ENCODE measurements around the gene POLR2B.
"Not testable (repeated sequence)": the region's sequence is repeated elsewhere in the genome, so short reads cannot be mapped to it uniquely, and the experiment has no call there.

The POLR2B gene

DNA sequence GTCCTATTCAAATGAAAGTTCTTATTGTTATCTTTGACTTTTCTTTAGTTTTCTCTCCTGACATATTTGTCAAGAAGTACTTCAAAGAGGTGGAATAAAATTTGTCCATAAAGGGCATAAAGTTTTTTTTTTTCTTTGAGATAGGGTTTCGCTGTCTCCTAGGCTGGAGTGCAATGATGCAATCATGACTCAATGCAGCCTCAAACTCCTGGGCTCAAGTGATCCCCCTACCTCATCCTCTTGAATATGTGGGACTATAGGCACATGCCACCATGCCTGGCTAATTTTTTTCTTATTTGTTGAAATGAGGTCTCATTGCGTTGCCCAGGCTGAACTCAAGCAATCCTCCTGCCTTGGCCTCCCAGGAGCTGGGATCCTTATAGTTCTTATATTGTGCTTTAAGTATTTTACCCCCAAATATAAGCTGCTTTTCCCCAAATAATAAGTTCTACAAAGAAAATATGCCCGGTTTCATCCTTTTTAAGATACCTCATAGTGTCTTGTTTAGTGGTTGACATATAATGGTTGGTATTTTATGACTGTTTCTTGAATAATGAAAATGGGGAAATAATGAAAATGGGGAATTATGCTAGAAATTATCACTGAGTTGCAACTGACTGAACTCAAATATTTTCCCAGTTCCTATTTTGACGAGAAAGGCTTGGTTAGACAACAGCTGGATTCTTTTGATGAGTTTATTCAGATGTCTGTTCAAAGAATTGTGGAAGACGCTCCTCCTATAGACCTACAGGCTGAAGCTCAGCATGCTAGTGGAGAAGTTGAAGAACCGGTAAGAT lies 11.6 kb downstream of the POLR2B start:
- no peak for DNase-seq

DNA sequence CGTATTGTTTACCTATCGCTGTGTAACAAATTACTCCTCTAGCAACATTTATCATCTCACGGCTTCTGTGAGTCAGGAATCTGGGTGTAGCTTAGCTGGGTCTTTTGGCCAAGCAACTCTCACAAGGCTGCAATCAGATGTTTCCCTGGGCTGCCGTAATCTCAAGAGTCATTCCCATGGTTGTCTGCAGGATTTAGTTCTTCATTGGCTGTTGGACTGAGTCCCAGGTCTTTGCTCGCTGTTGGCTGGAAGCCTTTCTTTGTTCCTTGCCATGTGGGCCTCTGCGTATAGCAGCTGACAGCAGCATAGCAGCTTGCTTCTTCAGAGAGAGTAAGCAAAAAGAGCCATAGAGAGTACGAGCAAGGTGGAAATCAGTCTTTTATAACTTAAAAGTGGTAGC lies 16.8 kb downstream of the POLR2B start:
- peak; percentile 83 for DNase-seq

DNA sequence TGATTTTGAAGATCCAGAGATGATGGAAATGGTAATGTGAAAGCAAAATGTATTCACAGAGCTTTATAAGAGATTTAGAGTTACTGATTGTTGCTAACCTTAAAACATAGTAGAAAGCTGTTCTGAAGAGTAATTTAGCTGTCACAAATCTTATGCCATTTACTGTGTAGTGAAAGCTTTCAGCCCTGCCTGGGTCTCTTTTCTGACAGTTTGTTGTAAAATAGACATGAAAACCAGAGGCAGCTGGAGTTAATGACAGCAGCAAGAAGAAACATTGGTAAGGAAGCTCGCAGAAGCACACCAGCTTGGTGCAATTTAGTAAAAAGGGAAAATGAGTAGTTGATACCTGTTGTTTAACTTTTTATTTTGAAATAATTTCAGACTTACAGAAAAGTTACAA lies 21.1 kb downstream of the POLR2B start:
- no peak for DNase-seq

DNA sequence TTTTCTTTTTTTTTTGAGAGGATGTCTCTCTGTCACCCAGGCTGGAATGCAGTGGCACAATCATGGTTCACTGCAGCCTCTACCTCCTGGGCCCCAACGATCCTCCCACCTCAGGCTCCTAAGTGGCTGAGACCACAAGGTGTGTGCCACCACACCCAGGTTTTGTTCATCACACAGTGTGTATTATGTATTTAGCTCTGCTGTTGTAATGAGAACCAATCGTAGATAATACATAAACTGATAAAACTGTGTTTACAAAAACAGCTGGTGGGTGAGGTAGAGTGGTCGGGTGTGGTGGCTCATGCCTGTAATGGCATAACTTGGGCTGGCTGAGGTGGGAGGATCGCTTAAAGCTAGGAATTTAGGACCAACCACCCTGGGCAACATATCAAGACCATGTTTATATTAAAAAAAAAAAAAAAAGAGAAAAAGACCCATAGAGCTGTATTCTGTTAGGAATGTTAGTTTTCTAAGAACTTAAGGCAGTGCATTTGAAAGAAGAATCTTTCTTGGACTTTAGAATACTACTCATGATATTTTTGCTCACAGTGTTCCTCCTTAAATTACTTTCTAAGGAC lies 34.9 kb downstream of the POLR2B start:
- no peak for DNase-seq

DNA sequence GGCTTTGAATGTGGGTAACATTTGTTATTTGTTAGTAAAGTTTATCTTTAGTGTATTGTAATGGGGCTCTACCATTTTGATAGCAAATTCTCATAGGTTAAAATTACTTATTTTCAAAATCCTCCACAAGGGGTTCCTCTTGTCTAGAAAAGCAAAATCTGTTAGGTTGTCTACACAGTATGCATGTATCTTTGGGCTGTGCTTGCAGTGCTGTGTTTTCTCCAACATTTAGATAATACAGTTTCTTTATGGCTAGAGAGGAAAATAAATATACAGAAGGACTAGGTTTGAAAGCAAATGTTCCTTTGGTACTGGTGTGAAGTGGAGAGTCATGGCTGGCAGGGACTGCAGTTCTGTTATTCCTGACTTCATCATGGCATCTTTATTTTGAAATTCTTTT lies 40.3 kb downstream of the POLR2B start:
- no peak for DNase-seq

DNA sequence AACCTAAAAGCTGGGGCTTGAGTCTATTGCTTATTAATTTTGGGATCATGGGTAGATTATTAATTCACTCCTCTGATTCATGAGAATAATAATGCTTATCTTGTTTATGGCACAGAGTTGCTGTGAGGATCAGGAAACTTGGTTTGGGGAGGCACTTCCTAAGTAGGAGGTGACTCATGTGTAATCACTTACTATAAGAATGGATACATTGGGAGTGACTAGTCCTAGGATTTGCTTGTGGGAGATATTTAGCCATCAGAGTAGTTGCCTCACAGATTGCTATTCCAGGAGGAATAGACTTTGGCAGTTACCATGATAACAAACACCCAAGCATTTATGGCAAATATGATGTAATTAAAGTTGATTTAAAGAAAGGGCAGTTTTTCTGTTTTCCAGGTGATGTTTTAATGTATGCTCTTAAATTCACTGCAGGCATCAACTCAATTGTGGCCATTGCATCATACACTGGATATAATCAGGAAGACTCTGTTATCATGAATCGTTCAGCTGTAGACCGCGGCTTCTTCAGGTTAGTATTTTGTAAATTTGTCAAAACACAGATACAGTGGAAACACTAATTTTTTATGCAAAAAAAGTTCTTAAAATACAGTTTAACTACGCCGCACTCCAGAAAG lies 41.9 kb downstream of the POLR2B start:
- DNase-seq = no peak

DNA sequence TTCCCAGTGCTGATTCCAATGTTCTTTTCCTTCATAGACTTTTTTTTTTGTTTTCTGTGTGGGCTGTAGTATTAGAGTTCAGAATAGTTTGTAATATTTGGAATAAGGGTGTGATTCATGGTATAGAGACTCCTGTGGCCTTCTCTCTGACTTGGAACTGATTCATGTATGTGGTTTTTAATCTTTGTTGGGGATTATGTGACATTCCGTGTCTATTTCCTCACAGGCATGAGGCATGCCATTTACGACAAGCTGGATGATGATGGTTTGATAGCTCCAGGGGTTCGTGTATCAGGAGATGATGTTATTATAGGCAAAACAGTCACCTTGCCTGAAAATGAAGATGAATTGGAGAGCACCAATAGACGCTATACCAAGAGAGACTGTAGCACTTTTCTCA lies 44.4 kb downstream of the POLR2B start:
- DNase-seq = no peak

DNA sequence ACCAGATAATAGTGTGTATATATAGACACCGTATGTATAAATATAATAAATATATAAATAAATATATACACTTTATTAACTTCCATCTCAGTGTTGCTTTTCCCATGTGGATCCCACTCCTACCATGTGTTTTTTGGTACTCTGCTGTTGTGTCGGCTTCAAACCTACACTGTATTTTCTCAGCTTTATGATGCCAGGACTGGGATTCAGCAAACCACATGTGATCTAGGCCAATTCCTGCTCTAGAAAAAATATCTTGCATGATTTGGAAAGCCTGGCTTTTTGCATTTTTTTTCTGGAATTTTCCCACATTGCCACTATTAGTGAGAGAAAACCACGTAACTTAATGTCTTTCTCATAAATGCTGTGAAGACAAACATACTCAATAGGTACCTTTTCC lies 55.8 kb downstream of the POLR2B start:
- DNase-seq = no peak

DNA sequence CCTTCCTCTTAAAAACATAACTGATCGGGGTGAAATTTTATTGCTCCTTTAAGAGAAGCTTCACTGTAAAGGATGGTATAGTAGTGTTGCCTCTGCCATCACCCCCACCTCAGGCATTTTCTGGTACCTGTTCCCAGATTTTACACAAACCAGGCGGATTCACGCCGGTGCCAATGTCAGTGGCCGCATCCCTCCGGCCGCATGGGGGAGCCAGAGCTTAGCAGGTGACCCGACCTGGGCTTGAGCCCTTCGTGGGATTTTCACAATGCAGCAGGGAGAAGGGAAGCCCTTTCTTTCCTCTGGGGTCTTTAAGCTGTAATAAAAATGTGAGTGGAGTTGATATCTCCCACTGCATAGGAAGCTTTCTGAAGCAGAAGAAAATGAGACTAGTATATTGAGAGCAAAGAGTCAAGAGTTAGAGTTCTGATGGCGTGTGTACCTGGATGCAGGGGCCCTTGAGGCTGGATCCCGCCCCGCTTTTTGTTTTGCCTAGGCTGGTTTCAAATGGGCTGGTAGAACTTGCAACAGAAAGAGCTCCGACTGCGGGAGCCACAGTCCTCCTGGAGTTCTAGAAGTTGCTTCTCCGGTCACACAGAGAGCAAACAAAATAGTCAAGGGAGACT lies 59.4 kb downstream of the POLR2B start:
- peak; percentile 51 for DNase-seq

DNA sequence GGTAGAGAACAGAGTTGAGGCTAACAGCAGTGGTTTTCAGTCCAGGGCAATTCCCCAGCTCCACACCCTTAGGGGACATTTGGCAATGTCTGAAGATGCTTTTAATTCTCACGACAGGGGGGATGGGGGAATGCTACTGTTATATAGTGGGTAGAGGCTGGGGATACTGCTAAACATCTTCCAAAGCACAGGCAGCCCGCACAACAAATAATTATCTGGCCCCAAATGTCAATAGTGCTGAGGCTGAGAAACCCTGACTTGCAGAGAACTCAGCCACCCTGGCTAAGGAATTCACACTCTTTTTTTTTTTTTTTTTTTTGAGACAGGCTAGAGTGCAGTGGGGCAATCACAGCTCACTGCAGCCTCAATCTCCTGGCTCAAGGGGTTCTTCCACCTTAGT lies 60.6 kb downstream of the POLR2B start:
- DNase-seq = no peak

DNA sequence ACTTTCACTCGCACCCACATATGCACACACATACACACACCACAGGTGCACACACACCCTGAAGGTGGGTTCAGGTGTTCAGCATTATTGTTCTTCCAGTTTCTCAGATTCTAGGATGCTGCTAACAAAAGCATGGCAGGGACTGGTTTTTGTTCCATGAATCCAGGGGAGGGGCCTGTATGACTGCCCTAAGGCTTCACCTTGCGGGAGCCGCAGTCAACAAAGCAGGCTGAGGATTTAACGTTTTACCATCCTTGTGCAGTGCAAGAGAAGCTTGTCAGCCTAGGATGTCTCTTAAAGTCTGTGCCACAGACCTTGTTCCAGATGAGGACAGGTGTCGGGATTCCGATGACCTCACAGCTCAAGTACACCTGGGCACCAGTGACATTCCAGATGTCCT lies 61.8 kb downstream of the POLR2B start:
- DNase-seq = no peak

DNA sequence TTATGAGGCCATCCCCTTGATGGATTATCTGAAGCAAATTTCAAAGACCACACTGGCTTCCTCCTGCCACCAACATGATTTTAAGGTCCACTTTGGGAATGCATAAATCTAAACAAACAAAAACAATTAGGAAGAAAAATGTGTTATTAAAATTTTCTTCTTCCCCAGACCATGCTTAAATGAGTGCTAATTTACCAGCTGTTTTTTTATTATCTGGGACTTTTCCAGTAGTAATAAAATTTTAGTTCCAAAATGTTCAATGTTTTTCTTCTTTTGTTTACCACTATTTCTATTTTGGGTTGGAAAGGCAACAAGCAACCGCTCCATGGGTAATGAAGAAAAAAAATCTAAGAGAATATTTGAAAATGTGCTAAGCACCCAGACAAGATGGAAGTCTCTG lies 62.3 kb downstream of the POLR2B start:
- DNase-seq = no peak

DNA sequence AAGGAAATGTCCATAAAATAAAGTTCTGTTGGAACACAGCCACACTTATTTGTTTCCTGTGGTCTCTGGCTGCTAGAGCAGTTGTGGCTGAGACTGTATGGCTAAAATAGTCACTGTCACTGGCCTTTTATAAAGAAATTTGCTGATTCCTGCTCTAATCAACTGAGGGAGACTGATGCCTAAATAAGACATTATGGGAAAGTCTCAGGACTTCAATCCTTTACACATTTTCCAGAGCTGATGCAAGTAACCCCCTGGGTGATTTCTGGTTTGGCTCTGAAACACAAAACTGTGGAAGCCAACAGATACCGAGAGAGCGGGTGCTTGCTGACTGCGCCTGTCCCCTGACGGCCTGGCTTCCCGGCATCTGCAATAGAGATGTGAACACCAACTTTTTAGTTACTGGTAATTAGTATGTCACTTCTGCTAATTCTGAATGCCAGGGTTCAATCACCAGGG lies 64.0 kb downstream of the POLR2B start:
- peak; percentile 68 for DNase-seq

DNA sequence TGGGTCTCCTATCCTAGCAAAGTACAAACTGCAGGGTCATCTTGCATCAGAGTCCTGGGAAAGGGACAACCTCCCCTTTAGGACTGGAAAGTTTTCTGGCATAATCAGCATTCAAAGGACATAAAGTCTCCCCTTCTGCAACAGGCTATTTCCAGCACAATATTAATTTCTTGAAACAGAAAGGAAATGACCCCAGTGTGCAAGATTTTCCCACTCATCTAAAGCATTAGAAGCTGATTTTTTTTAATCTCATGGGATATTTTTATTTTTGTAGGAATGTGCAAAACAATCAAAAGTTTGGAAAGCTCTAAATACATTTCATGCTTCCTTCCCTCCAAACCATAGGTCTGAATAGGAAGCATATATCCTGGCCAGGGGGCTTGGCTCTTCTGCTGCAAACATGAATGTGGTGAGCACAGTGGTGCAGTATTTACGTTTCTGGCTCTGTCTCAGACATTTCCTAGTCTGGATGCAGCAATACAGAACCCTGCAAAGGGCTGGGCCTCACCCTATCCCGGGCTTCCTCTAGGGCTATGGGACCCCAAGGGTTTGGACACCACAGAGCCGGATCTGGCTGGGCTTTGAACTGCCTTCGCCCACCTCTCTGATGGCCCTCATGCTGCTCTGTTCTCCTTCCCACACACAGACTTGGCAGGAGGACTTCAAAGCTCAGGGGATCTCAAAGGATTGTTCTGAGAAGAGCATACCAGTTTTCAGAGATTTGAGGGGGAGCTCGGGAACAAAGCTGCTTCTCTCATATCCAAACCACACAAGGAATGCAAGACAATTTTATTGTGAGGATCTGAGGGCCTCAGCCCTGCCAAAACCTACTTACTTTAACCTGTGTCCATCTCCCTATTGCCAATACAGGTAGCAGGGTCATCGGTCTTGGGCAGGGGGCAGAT lies 64.9 kb downstream of the POLR2B start:
- peak; percentile 91 for DNase-seq

DNA sequence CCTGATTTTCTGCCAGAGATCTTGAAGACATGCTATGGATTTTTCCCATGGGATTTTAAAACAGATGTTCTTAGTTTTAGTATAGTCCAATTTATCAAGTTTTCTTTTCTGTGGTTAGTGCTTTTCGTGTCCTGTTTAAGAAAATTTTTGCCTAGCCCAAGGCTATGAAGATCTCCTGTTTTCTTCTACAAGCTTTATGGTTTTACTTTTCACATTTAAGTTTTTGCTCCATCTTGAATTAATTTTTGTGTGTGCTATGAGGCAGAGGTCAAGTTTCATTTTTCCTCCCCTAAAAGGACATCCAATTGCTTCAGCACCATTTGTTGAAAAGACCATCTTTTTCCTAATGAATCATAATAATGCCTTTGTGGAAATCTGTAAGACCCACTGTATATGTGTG lies 65.6 kb downstream of the POLR2B start:
- no peak for DNase-seq

DNA sequence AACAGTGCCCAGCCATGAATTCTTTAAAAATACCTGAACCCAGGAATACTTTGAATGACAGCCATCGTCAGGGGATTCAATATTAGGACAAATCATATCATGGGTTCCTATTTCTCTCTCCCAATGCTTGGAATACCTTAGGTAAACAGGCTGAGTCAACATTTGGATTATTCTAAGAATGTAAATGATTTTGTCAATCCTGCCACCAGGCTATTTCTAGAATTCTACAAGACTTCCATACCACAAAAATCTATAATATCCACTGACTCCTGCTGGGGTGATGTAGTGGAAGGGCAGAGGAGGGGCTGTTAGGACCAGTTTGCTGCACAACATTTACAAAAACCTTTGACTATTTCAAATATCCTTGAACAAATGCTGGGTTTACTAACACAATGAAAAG lies 66.3 kb downstream of the POLR2B start:
- no peak for DNase-seq

DNA sequence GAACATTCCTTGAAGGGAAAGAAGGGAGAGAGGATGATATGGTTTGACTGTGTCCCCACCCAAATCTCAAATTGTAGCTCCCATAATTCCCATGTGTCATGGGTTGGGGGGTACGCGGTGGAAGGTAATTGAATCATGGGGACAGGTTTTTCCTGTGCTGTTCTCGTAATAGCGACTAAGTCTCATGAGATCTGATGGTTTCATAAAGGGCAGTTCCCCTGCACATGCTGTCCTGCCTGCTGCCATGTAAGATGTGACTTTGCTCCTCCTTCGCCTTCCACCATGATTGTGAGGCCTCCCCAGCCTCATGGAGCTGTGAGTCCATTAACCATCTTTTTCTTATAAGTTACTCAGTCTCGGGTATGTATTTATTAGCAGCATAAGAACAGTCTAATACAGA lies 68.3 kb downstream of the POLR2B start:
- not testable (repeated sequence) for DNase-seq

DNA sequence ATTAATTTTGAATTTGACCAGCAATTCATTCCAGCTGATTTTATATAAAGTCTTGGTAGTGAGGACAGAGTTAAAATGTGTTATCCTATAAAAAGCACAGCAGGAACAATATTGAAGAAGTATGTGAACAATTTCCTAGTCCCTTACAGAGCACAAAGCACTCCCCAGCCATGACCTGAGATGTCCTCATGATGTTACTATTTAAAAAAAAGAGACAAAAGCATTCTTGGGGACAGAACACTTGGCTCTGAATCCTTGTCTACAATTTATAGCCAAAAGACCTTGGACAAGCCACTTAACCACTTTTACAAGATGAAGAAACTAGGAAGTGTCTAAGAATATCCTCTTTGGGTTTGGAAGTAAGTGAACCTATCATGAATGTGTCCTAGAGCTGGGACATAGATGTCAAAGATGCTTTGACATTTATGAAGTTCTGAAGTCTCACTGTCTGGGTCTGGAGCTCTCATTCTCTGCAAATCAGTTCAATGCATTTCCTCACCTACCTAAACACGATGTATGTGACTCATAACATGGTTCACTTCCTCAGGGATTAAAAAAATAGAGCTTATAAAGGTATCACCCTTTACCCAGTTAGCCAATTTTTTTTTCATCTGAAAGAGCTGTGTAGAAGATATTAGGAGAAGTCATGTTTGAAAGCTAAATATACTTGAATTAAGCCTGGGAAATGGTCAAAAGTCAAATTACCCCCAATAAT lies 70.1 kb downstream of the POLR2B start:
- no peak for DNase-seq

DNA sequence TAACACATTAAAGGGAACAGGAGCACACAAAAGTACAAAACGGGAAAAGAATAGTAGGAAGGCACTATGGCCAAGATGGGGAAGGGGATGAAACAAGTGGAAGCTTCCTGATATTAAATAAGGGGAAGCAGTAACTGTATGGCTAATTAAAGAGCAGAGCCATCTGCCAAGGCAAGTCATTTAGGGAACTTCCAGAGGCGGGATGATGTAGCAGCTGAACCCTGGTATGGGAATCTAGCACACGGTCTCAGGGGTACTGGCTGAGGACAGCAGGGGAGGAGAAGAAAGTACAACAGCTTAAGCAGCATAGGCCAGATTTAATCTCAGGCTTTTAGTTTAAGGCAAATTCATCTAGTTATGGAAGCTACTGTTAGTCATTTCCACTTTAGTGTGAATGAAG lies 72.4 kb downstream of the POLR2B start:
- DNase-seq = no peak

DNA sequence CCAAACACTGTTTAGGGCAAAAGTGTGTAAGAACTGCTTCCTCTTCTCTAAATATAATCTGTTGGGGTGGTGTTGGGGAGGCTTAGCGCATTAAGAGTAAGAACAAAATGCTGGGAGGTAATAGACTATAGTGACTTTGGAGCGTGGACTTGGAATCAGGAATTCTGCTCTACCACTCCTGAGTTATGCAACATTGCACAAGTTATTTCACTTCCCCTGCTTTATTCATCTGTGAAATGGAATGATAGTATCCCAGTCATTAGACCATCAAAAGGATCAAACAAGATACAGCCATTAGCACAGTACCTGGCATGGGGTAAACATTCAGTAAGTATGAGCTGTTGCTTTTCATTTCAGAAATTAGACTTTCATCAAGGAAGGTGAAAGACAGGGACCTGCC lies 72.8 kb downstream of the POLR2B start:
- no peak for DNase-seq

DNA sequence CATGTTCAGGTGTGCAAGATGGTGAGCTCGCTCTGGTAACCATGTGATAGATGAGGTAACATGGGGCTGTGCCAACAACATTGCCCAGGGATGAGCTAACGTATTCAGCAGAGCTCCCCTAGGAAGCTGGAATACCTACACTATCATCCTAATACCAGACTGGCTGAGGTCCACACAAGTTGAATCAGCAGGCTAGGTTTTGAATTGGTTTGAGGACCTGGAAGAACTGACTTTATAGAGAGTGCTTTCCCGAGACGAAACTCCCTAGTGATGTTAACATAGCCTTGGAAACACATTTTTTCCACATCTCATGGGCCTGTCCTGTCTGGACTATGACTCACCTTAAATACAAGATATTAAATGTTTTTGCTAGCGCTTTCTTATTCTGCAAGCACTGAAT lies 74.8 kb downstream of the POLR2B start:
- DNase-seq = no peak

DNA sequence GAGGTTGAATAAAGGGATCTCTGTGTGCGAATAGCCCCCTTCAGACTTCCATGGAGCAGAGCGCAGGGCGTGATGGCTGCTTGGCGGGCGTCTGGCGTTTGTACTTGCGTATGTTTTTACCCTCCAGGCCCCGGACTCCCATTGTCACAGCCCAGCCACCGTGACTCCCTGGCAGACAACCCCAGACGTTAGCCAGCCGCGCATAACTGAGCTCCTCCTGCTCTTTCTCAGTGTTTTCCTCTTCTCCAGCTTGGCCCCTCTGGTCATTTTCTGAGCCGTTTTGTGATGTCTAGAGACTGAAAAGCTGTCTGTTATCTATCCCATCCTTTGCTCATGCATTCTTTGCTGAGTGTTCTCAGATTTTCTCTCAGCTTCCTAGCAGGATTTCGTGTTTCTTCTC lies 77.2 kb downstream of the POLR2B start:
- DNase-seq = no peak

Measured in right hindlimb (tissue), 1 donor.